Naive thymus-derived CD4-positive, alpha-beta T cell (primary cell): ENCODE results near the gene LGMN. TPM values are rescaled to one million over a fixed set of nuclear protein-coding genes. Genes with fewer than 3 reads are reported as not detected.
"Not testable (repeated sequence)": the region's sequence is repeated elsewhere in the genome, so short reads cannot be mapped to it uniquely, and the experiment has no call there.

ENCODE experiments used
- ATAC-seq: fragments of 150-1000 bp; cut with Tn5 transposase; 2 replicates; pipeline ENCODE4 v1.10.0; 2021; ENCODE audit warnings: mild to moderate bottlenecking, moderate library complexity
- CTCF ChIA-PET: fragments of 350-600 bp; sonication (Branson Sonifier 250); formaldehyde crosslinking; loops from one replicate; lab custom pipeline; 2021; ENCODE audit warnings: antibody characterized with exemption; lab: Charles Lee
- POLR2A ChIA-PET: fragments of 350-600 bp; sonication (Branson Sonifier 250); formaldehyde crosslinking; loops from one replicate; lab custom pipeline; 2021; ENCODE audit warnings: antibody characterized with exemption, inconsistent platforms; lab: Charles Lee
- DNase-seq, 9 donors: peaks; one replicate each; pipeline versions ENCODE4 v3.0.0 to v3.0.0-alpha.2; 2020 to 2022; ENCODE audit warnings: mixed read lengths in 1 of 9
- H3K27ac ChIP-seq: one replicate; pipeline ENCODE4 v1.7.0; 2013; ENCODE audit warnings: mild to moderate bottlenecking, low read depth, low read length, moderate library complexity
- H3K27me3 ChIP-seq, 2 donors: one replicate each; pipeline ENCODE4 v1.7.0; 2013; ENCODE audit warnings: low read length in 2 of 2, mild to moderate bottlenecking in 2 of 2, moderate library complexity in 2 of 2; ENCODE audit not compliant: control insufficient read depth in 2 of 2, insufficient read depth in 2 of 2
- H3K36me3 ChIP-seq, 3 experiments: 1 replicate in 2 of 3; 2 replicates in 1 of 3; pipeline ENCODE4 v1.7.0; 2013; ENCODE audit warnings: low read length in 3 of 3, mild to moderate bottlenecking in 3 of 3, moderate library complexity in 1 of 3; ENCODE audit not compliant: insufficient read depth in 3 of 3, control insufficient read depth in 2 of 3
- H3K4me1 ChIP-seq, 2 donors: one replicate each; pipeline ENCODE4 v1.7.0; 2013; ENCODE audit warnings: low read length in 2 of 2, mild to moderate bottlenecking in 2 of 2, moderate library complexity in 1 of 2; ENCODE audit not compliant: control insufficient read depth in 2 of 2, insufficient read depth in 2 of 2
- H3K4me3 ChIP-seq: 2 replicates; pipeline ENCODE4 v1.7.0; 2013; ENCODE audit warnings: mild to moderate bottlenecking, low read length
- H3K9me3 ChIP-seq, 3 experiments: 1 replicate in 2 of 3; 2 replicates in 1 of 3; pipeline ENCODE4 v1.7.0; 2013; ENCODE audit warnings: low read length in 3 of 3; ENCODE audit not compliant: control insufficient read depth in 2 of 3
- H3K27ac Mint-ChIP-seq, 9 donors: one replicate each; pipeline ENCODE4 v1.8.0; 2020 to 2022; ENCODE audit warnings: mixed read lengths in 9 of 9, mild to moderate bottlenecking in 8 of 9, moderate library complexity in 5 of 9, inconsistent platforms in 2 of 9
- H3K27me3 Mint-ChIP-seq, 5 donors: one replicate each; pipeline ENCODE4 v1.8.0; 2021 to 2022; ENCODE audit warnings: mixed read lengths in 5 of 5, mild to moderate bottlenecking in 1 of 5
- H3K36me3 Mint-ChIP-seq, 5 donors: one replicate each; pipeline ENCODE4 v1.8.0; 2020 to 2022; ENCODE audit warnings: mixed read lengths in 5 of 5, mild to moderate bottlenecking in 3 of 5, inconsistent platforms in 1 of 5
- H3K4me1 Mint-ChIP-seq, 7 donors: one replicate each; pipeline ENCODE4 v1.8.0; 2020 to 2022; ENCODE audit warnings: mixed read lengths in 7 of 7, mild to moderate bottlenecking in 3 of 7, inconsistent platforms in 1 of 7
- H3K4me3 Mint-ChIP-seq, 10 donors: one replicate each; pipeline ENCODE4 v1.8.0; 2020 to 2022; ENCODE audit warnings: mild to moderate bottlenecking in 10 of 10, mixed read lengths in 10 of 10, moderate library complexity in 6 of 10, inconsistent platforms in 2 of 10
- H3K9me3 Mint-ChIP-seq, 11 donors: one replicate each; pipeline ENCODE4 v1.8.0; 2020 to 2022; ENCODE audit warnings: mixed read lengths in 11 of 11, mild to moderate bottlenecking in 4 of 11, inconsistent platforms in 1 of 11, moderate library complexity in 1 of 11
- intact Hi-C, 2 donors: fragments of 100-400 bp; cut with micrococcal nuclease; formaldehyde crosslinking; loops; one replicate each; pipeline ENCODE4 v1.15.1; 2023
- polyA plus RNA-seq, 2 donors: library from polyadenylated mRNA; unstranded; fragments of 300-500 nt; fragmentation: Illumina TruSeq; gene quantifications; one replicate each; pipeline ENCODE4 v1.2.3, GENCODE V29; 2021
- total RNA-seq, 6 experiments: library from RNA in 5 of 6; stranded (reverse) in 5 of 6; gene quantifications; 1 replicate in 5 of 6; 2 replicates in 1 of 6; pipeline ENCODE4 v1.2.3 and lab custom pipeline; 2021 to 2026

LGMN gene
- total and polyA plus RNA-seq, 7 experiments from 2014 or later, result 8.7 to 28.7 (median 25.2) TPM

GRCh38 chr14:92768236-92768635 is 19.8 kb upstream of the LGMN start:
- peak overlapping the region in 1 of 9 donors; percentile 69 for H3K27ac Mint-ChIP-seq
- intact Hi-C loops, result loop anchor here in 1 of 2 donors (2.0 kb wide), 1 partner anchor 19 kb away; the partner anchor contains the start of gene LGMN

GRCh38 chr14:92763666-92764631 is 15.5 kb upstream of the LGMN start:
- peak; percentile 35 for ATAC-seq

More at GRCh38 chr14:92768236-92768635, 19.8 kb upstream of the LGMN start:
- H3K4me3 Mint-ChIP-seq, result peak overlapping the region in 1 of 10 donors; percentile 32
- ATAC-seq (peak; percentile 85), DNase-seq (peak in 1 of 9 donors; percentile 38)
- H3K9me3 ChIP-seq, H3K9me3 Mint-ChIP-seq, H3K27me3 ChIP-seq, H3K27ac ChIP-seq, H3K36me3 Mint-ChIP-seq, H3K36me3 ChIP-seq, POLR2A ChIA-PET, H3K4me3 ChIP-seq, H3K4me1 ChIP-seq: not testable (repeated sequence)
- CTCF ChIA-PET, result interaction anchor here (0.5 kb wide), 1 partner anchor 9 kb away, joined by 3 read pairs; no protein-coding TSS in a partner anchor
- peaks cover 0 to 41% (median 0%) of the 10 kb centered on the region in 5 donors for H3K27me3 Mint-ChIP-seq
- peaks cover 0 to 25% (median 0%) of the 10 kb centered on the region in 7 donors for H3K4me1 Mint-ChIP-seq

GRCh38 chr14:92760524-92760805 is 12.0 kb upstream of the LGMN start:
- CTCF ChIA-PET, result no interaction called here

More at GRCh38 chr14:92763666-92764631, 15.5 kb upstream of the LGMN start:
- H3K4me1 ChIP-seq, H3K27ac Mint-ChIP-seq, H3K9me3 Mint-ChIP-seq, H3K4me3 Mint-ChIP-seq, H3K27me3 ChIP-seq, H3K9me3 ChIP-seq, H3K36me3 Mint-ChIP-seq, intact Hi-C loops, H3K27ac ChIP-seq, CTCF ChIA-PET, POLR2A ChIA-PET, H3K4me3 ChIP-seq, H3K36me3 ChIP-seq, DNase-seq: not testable (repeated sequence)
- H3K4me1 Mint-ChIP-seq, result peaks cover 7 to 34% (median 14%) of the 10 kb centered on the region in 7 donors
- H3K27me3 Mint-ChIP-seq, result peaks cover 0 to 47% (median 0%) of the 10 kb centered on the region in 5 donors

GRCh38 chr14:92759679-92760523 is 11.5 kb upstream of the LGMN start:
- H3K27ac Mint-ChIP-seq, result peak overlapping the region in 3 of 9 donors; percentile 5 to 62 (median 35)
- H3K27me3 ChIP-seq, result no peaks in the 10 kb centered on the region

More at GRCh38 chr14:92760524-92760805, 12.0 kb upstream of the LGMN start:
- H3K4me3 Mint-ChIP-seq, result peak overlapping the region in 2 of 10 donors; percentile 22 to 65
- intact Hi-C loops, result no loop called here
- Histone ChIP-seq H3K36me3 (no peaks in the 10 kb centered on the region), H3K4me1 (no peaks in the 10 kb centered on the region), H3K27ac (no peak overlapping the region), H3K27me3 (no peaks in the 10 kb centered on the region), H3K9me3 (no peaks in the 10 kb centered on the region), H3K4me3 (no peak overlapping the region)
- H3K27me3 Mint-ChIP-seq, result peaks cover 0 to 33% (median 0%) of the 10 kb centered on the region in 5 donors
- POLR2A ChIA-PET, result no interaction called here
- peaks cover 7 to 30% (median 15%) of the 10 kb centered on the region in 7 donors for H3K4me1 Mint-ChIP-seq
- ATAC-seq (no peak), DNase-seq (no peak)
- peaks cover 0 to 6% (median 0%) of the 10 kb centered on the region in 11 donors for H3K9me3 Mint-ChIP-seq
- H3K27ac Mint-ChIP-seq, result peak overlapping the region in 3 of 9 donors; percentile 5 to 62 (median 35)
- peaks cover 0 to 11% (median 0%) of the 10 kb centered on the region in 5 donors for H3K36me3 Mint-ChIP-seq

GRCh38 chr14:92759300-92759678 is 10.9 kb upstream of the LGMN start:
- Histone ChIP-seq H3K36me3 (no peaks in the 10 kb centered on the region), H3K4me1 (no peaks in the 10 kb centered on the region), H3K4me3 (no peak overlapping the region), H3K9me3 (no peaks in the 10 kb centered on the region), H3K27ac (no peak overlapping the region), H3K27me3 (no peaks in the 10 kb centered on the region)
- peak overlapping the region in 3 of 9 donors; percentile 5 to 62 (median 35) for H3K27ac Mint-ChIP-seq
- ChIA-PET CTCF (no interaction called here), POLR2A (interaction anchor here (0.7 kb wide), 1 partner anchor 11 kb away, joined by 3 read pairs; the partner anchor contains the start of gene LGMN)
- H3K9me3 Mint-ChIP-seq, result peaks cover 0 to 6% (median 0%) of the 10 kb centered on the region in 11 donors
- intact Hi-C loops, result no loop called here
- H3K4me1 Mint-ChIP-seq, result peaks cover 7 to 31% (median 14%) of the 10 kb centered on the region in 7 donors
- peaks cover 0 to 11% (median 0%) of the 10 kb centered on the region in 5 donors for H3K36me3 Mint-ChIP-seq
- DNase-seq, result no peak
- ATAC-seq, result no peak
- no peak overlapping the region for H3K4me3 Mint-ChIP-seq
- H3K27me3 Mint-ChIP-seq, result peaks cover 0 to 27% (median 0%) of the 10 kb centered on the region in 5 donors

More at GRCh38 chr14:92759679-92760523, 11.5 kb upstream of the LGMN start:
- Histone ChIP-seq H3K4me1 (no peaks in the 10 kb centered on the region), H3K4me3 (no peak overlapping the region), H3K36me3 (no peaks in the 10 kb centered on the region), H3K27ac (no peak overlapping the region), H3K9me3 (no peaks in the 10 kb centered on the region)
- POLR2A ChIA-PET, result interaction anchor here (0.7 kb wide), 1 partner anchor 11 kb away, joined by 3 read pairs; the partner anchor contains the start of gene LGMN
- Mint-ChIP-seq H3K4me1 (peaks cover 7 to 33% (median 15%) of the 10 kb centered on the region in 7 donors), H3K9me3 (peaks cover 0 to 6% (median 0%) of the 10 kb centered on the region in 11 donors), H3K36me3 (peaks cover 0 to 11% (median 0%) of the 10 kb centered on the region in 5 donors), H3K4me3 (peak overlapping the region in 2 of 10 donors; percentile 22 to 65), H3K27me3 (peaks cover 0 to 30% (median 0%) of the 10 kb centered on the region in 5 donors)
- DNase-seq, result no peak
- CTCF ChIA-PET, result no interaction called here
- intact Hi-C loops, result no loop called here
- ATAC-seq, result no peak

- H3K27me3 Mint-ChIP-seq, result peaks cover 0 to 28% (median 0%) of the 10 kb centered on the region in 5 donors
- Histone ChIP-seq H3K4me3 (no peak overlapping the region), H3K27ac (no peak overlapping the region), H3K4me1 (no peaks in the 10 kb centered on the region), H3K9me3 (no peaks in the 10 kb centered on the region), H3K27me3 (no peaks in the 10 kb centered on the region), H3K36me3 (no peaks in the 10 kb centered on the region)
- peaks cover 0 to 6% (median 0%) of the 10 kb centered on the region in 11 donors for H3K9me3 Mint-ChIP-seq
- intact Hi-C loops, result no loop called here
- CTCF ChIA-PET, result no interaction called here
- POLR2A ChIA-PET, result no interaction called here
- H3K4me1 Mint-ChIP-seq, result peaks cover 7 to 37% (median 14%) of the 10 kb centered on the region in 7 donors
- no peak overlapping the region for H3K27ac Mint-ChIP-seq
- H3K36me3 Mint-ChIP-seq, result peaks cover 0 to 9% (median 0%) of the 10 kb centered on the region in 5 donors
- DNase-seq (no peak), ATAC-seq (no peak)
- H3K4me3 Mint-ChIP-seq, result no peak overlapping the region
These were observed 8.0 kb upstream of the LGMN start for GRCh38 chr14:92756446-92756845.
